ENCODE data around the gene CAPN9. TPM values are rescaled to one million over a fixed set of nuclear protein-coding genes. Genes with fewer than 3 reads are reported as not detected.

Gene CAPN9
- total and polyA plus RNA-seq, 8 donors, result 0.08 to 0.73 (median 0.28) TPM; not detected in 5

- FAIRE-seq (no peak), DNase-seq (no peak), ATAC-seq (no peak)
- no peaks in the 10 kb centered on the region for H3K4me1 ChIP-seq
- no peak for TF ChIP-seq CTCF (IDR thresholded peaks at IDR 0.05)
- WGBS, 2 donors, result 79 to 88% methylated on average over 1 of the region's 1 CpG
- H3K27ac ChIP-seq, result no peak overlapping the region
- intact Hi-C loops (cut with DNase I), result no loop called here
- H3K4me3 ChIP-seq, result no peak overlapping the region
- H3K9me3 ChIP-seq, result no peaks in the 10 kb centered on the region
- H3K36me3 ChIP-seq, result no peaks in the 10 kb centered on the region
- no peaks in the 10 kb centered on the region for H3K27me3 ChIP-seq
Measured at GRCh38 chr1:230832476-230832875, 85.3 kb downstream of the CAPN9 start.

DNA sequence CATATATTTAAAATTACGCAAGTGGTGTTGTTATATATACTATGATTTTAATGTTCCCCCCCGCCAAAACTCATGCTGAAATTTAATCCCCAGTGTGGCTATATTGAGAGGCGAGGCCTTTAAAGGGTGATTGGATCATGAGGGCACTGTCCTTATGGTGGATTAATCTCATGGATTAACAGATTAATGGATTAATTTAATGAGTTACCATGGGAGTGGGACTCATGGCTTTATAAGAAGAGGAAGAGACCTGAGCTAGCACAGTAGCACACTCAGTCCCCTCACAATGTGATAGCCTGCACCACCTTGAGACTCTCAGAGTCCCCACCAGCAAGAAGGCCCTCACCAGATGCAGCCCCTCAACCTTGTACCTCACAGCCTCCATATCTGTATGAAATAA lies 86.3 kb downstream of the CAPN9 start:
- intact Hi-C loops (cut with DNase I), result no loop called here
- no peak for TF ChIP-seq CTCF (IDR thresholded peaks at IDR 0.05)
- DNase-seq, result no peak
- no peak overlapping the region for H3K4me3 ChIP-seq
- ATAC-seq, result no peak
- peaks cover 0 to 7% (median 0%) of the 10 kb centered on the region in 3 donors for H3K36me3 ChIP-seq
- 78 to 97% methylated on average over 3 of the region's 3 CpGs for WGBS, 2 donors
- no peak overlapping the region for H3K27ac ChIP-seq
- FAIRE-seq, result no peak
- no peaks in the 10 kb centered on the region for H3K9me3 ChIP-seq
- H3K27me3 ChIP-seq, result no peaks in the 10 kb centered on the region
- H3K4me1 ChIP-seq, result no peaks in the 10 kb centered on the region

DNA sequence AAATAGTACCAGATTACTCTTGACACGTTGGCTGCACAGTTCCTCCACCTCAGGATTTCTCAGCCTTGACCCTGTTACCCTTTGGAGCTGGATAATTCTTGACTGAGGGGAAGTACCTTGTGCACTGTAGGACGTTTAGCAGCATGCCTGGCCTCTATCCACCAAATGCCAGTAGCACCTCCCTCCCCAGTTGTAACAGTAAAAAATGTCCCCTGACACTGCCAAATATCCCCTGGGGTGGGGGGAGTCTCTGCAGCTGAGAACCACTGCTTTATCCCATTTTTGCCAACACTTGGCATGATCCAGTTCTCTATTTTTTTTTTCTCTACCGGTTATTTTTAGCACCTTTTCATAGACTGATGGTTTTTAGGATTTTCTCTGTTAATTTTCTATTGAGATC lies 87.1 kb downstream of the CAPN9 start:
- no peaks in the 10 kb centered on the region for H3K4me1 ChIP-seq
- DNase-seq (no peak), FAIRE-seq (no peak), ATAC-seq (no peak)
- 41 to 46% methylated on average over 3 of the region's 3 CpGs for WGBS, 2 donors
- TF ChIP-seq CTCF (IDR thresholded peaks at IDR 0.05), result no peak
- intact Hi-C loops (cut with DNase I), result no loop called here
- H3K36me3 ChIP-seq, result peaks cover 0 to 15% (median 0%) of the 10 kb centered on the region in 3 donors
- no peaks in the 10 kb centered on the region for H3K27me3 ChIP-seq
- H3K27ac ChIP-seq, result no peak overlapping the region
- H3K9me3 ChIP-seq, result no peaks in the 10 kb centered on the region
- H3K4me3 ChIP-seq, result no peak overlapping the region

DNA sequence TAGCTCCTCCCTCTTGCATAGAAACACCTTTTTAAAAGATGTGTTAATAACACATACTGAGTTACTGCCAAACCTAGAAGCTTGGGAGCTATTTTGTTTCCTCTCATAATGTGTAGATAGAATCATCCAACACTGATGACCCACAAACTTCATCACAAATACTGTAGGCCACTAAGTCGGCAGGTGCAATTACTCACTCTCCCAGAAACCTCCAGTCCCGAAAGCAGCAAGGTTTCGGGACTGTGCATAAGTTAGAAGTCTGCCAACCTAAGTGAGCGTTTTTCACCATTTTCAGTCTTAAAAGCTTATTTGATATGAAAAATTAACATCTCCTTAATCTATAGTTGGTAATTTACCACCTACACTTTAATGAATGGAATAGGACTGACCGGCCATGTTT lies 89.2 kb downstream of the CAPN9 start:
- no peak for ATAC-seq
- Histone ChIP-seq H3K27me3 (no peaks in the 10 kb centered on the region), H3K27ac (no peak overlapping the region), H3K9me3 (no peaks in the 10 kb centered on the region), H3K36me3 (peaks cover 0 to 28% (median 0%) of the 10 kb centered on the region in 3 donors), H3K4me3 (no peak overlapping the region), H3K4me1 (no peaks in the 10 kb centered on the region)
- WGBS, 2 donors, result 95 to 96% methylated on average over 5 of the region's 5 CpGs
- intact Hi-C loops (cut with DNase I), result no loop called here
- no peak for DNase-seq
- no peak for TF ChIP-seq CTCF (IDR thresholded peaks at IDR 0.05)
- FAIRE-seq, result no peak

DNA sequence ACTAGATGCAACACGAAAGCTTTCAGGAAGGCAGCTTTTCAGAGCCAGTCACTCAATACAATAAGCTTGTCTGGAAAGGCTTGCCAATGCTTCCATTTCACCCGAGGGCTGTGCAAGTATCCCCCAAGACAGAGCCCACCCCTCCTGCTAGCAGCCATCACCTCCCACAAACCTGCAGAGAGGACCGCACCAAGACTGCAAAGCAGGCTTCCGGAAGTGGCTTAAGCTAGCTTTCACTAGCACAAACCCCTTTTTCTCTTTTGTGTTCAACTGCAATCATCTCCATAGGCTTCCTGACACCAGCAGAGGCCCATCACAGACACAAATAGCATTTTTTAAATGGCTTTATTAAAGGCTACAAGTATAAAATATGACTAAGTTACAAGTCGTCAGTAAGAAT lies 89.6 kb downstream of the CAPN9 start:
- intact Hi-C loops (cut with DNase I), result no loop called here
- H3K4me3 ChIP-seq, result no peak overlapping the region
- FAIRE-seq (no peak), ATAC-seq (no peak), DNase-seq (no peak)
- WGBS, 2 donors, result 92 to 93% methylated on average over 5 of the region's 5 CpGs
- no peak overlapping the region for H3K27ac ChIP-seq
- no peaks in the 10 kb centered on the region for H3K4me1 ChIP-seq
- peaks cover 0 to 32% (median 0%) of the 10 kb centered on the region in 3 donors for H3K36me3 ChIP-seq
- no peaks in the 10 kb centered on the region for H3K27me3 ChIP-seq
- TF ChIP-seq CTCF (IDR thresholded peaks at IDR 0.05), result no peak
- H3K9me3 ChIP-seq, result no peaks in the 10 kb centered on the region
